Stimulated activated CD8-positive, alpha-beta memory T cell treated with anti-CD3 and anti-CD28 coated beads, Interleukin-15, amount 100 ng/mL, for 48 hours (primary cell): ENCODE data around the gene SLCO3A1.
A peak's percentile ranks its signal among the peaks of the same experiment; 100 is the strongest.
"Not testable (repeated sequence)": the region's sequence is repeated elsewhere in the genome, so short reads cannot be mapped to it uniquely, and the experiment has no call there.

Source experiments
- DNase-seq, 2 donors: peaks; one replicate each; pipeline ENCODE4 v3.0.0-alpha.2; 2020; ENCODE audit warnings: low read depth in 2 of 2

Gene SLCO3A1

GRCh38 chr15:92069308-92070250 is 216.1 kb downstream of the SLCO3A1 start:
- DNase-seq, result peak; percentile 39 to 49

GRCh38 chr15:92070251-92070650 is 216.7 kb downstream of the SLCO3A1 start:
- DNase-seq, result not testable (repeated sequence)

GRCh38 chr15:92071045-92071634 is 217.6 kb downstream of the SLCO3A1 start:
- DNase-seq, result no peak

GRCh38 chr15:92073044-92073785 is 219.7 kb downstream of the SLCO3A1 start:
- no peak for DNase-seq

- no peak for DNase-seq
These were observed 220.6 kb downstream of the SLCO3A1 start for GRCh38 chr15:92074101-92074500.

- no peak for DNase-seq
These were observed 221.1 kb downstream of the SLCO3A1 start for GRCh38 chr15:92074646-92075045.

- DNase-seq, result no peak
These were observed 222.3 kb downstream of the SLCO3A1 start for GRCh38 chr15:92075764-92076163.

- no peak for DNase-seq
These were observed 223.0 kb downstream of the SLCO3A1 start for GRCh38 chr15:92076541-92076940.

GRCh38 chr15:92077353-92078085 is 224.0 kb downstream of the SLCO3A1 start:
- DNase-seq, result peak; percentile 34 to 39

- DNase-seq, result no peak
These were observed 224.8 kb downstream of the SLCO3A1 start for GRCh38 chr15:92078270-92078669.

GRCh38 chr15:92079047-92079446 is 225.5 kb downstream of the SLCO3A1 start:
- DNase-seq, result no peak

- no peak for DNase-seq
These were observed 226.2 kb downstream of the SLCO3A1 start for GRCh38 chr15:92079647-92080255.

- peak in 1 of 2 donors; percentile 28 for DNase-seq
These were observed 228.7 kb downstream of the SLCO3A1 start for GRCh38 chr15:92082006-92082843.

- no peak for DNase-seq
These were observed 229.7 kb downstream of the SLCO3A1 start for GRCh38 chr15:92083190-92083589.

GRCh38 chr15:92087211-92087610 is 233.7 kb downstream of the SLCO3A1 start:
- no peak for DNase-seq

GRCh38 chr15:92091155-92091734 is 237.7 kb downstream of the SLCO3A1 start:
- no peak for DNase-seq

- no peak for DNase-seq
These were observed 239.0 kb downstream of the SLCO3A1 start for GRCh38 chr15:92092289-92093105.

GRCh38 chr15:92095693-92096092 is 242.2 kb downstream of the SLCO3A1 start:
- no peak for DNase-seq
